Activated naive CD4-positive, alpha-beta T cell treated with anti-CD3 and anti-CD28 coated beads, Interleukin-2, amount 50 U/mL, for 72 hours (primary cell): Measurements from ENCODE around the gene RCCD1. TPM values are rescaled to one million over a fixed set of nuclear protein-coding genes. Genes with fewer than 3 reads are reported as not detected.
"Not testable (repeated sequence)": the region's sequence is repeated elsewhere in the genome, so short reads cannot be mapped to it uniquely, and the experiment has no call there.

Experiments
- ATAC-seq, 2 donors: fragments of 150-1000 bp; cut with Tn5 transposase; 2 replicates each; pipeline ENCODE4 v1.10.0; 2021; ENCODE audit warnings: mild to moderate bottlenecking in 2 of 2, moderate library complexity in 2 of 2
- DNase-seq, 2 donors: peaks; one replicate each; pipeline ENCODE4 v3.0.0; 2021 to 2022; ENCODE audit warnings: low spot score in 2 of 2
- H3K27ac Mint-ChIP-seq, 2 donors: one replicate each; pipeline ENCODE4 v1.8.0; 2022; ENCODE audit warnings: mild to moderate bottlenecking in 2 of 2, mixed read lengths in 2 of 2
- H3K36me3 Mint-ChIP-seq, 2 donors: one replicate each; pipeline ENCODE4 v1.8.0; 2022; ENCODE audit warnings: mixed read lengths in 2 of 2
- H3K9me3 Mint-ChIP-seq, 2 donors: one replicate each; pipeline ENCODE4 v1.8.0; 2022; ENCODE audit warnings: mixed read lengths in 2 of 2
- total RNA-seq, 2 donors: library from RNA; stranded (reverse); gene quantifications; one replicate each; pipeline ENCODE4 v1.2.3, GENCODE V29; 2022

The RCCD1 gene
- total RNA-seq = 10 to 100 TPM; 37.7 to 58.7 TPM

GRCh38 chr15:90954712-90955623, at the start of gene RCCD1:
Gene RCCD1 (plus strand): TSS chr15:90954884. CDS start chr15:90956735, 1,851 bp downstream.
- H3K36me3 Mint-ChIP-seq = peaks cover 16 to 21% of the 10 kb centered on the region in 2 donors
- DNase-seq = peak; percentile 89 to 95
- ATAC-seq = peak; percentile 92 to 96
- peak within 1 kb of the TSS; percentile 97 to 98 for H3K27ac Mint-ChIP-seq
- no peaks in the 10 kb centered on the region for H3K9me3 Mint-ChIP-seq

- DNase-seq (no peak), ATAC-seq (no peak)
- no peaks in the 10 kb centered on the region for H3K9me3 Mint-ChIP-seq
- peaks cover 16 to 38% of the 10 kb centered on the region in 2 donors for H3K36me3 Mint-ChIP-seq
- peak overlapping the region in 1 of 2 donors; percentile 87 for H3K27ac Mint-ChIP-seq
Observed at GRCh38 chr15:90905306-90906180, 49.1 kb upstream of the RCCD1 start.

- Mint-ChIP-seq H3K9me3 (no peaks in the 10 kb centered on the region), H3K36me3 (peaks cover 16 to 38% of the 10 kb centered on the region in 2 donors), H3K27ac (peak overlapping the region in 1 of 2 donors; percentile 16)
- DNase-seq = no peak
- ATAC-seq = no peak
Observed at GRCh38 chr15:90906181-90906849, 48.4 kb upstream of the RCCD1 start.

GRCh38 chr15:90907051-90907660, 47.5 kb upstream of the RCCD1 start:
- ATAC-seq (no peak), DNase-seq (no peak)
- H3K36me3 Mint-ChIP-seq = peaks cover 16 to 38% of the 10 kb centered on the region in 2 donors

GRCh38 chr15:90907838-90908507, 46.7 kb upstream of the RCCD1 start:
- Mint-ChIP-seq H3K9me3 (no peaks in the 10 kb centered on the region), H3K27ac (no peak overlapping the region), H3K36me3 (peaks cover 16 to 39% of the 10 kb centered on the region in 2 donors)
- DNase-seq (no peak), ATAC-seq (no peak)

More at GRCh38 chr15:90907051-90907660, 47.5 kb upstream of the RCCD1 start:
- Mint-ChIP-seq H3K9me3 (no peaks in the 10 kb centered on the region), H3K27ac (peak overlapping the region in 1 of 2 donors; percentile 55)

- H3K36me3 Mint-ChIP-seq = peaks cover 16 to 36% of the 10 kb centered on the region in 2 donors
- ATAC-seq, H3K27ac Mint-ChIP-seq, DNase-seq, H3K9me3 Mint-ChIP-seq: not testable (repeated sequence)
Observed at GRCh38 chr15:90909449-90909848, 45.2 kb upstream of the RCCD1 start.

- Mint-ChIP-seq H3K36me3 (peaks cover 16 to 34% of the 10 kb centered on the region in 2 donors), H3K9me3 (no peaks in the 10 kb centered on the region), H3K27ac (no peak overlapping the region)
- no peak for DNase-seq
- no peak for ATAC-seq
Observed at GRCh38 chr15:90909976-90910375, 44.7 kb upstream of the RCCD1 start.

- Mint-ChIP-seq H3K9me3 (no peaks in the 10 kb centered on the region), H3K27ac (no peak overlapping the region), H3K36me3 (peaks cover 10 to 27% of the 10 kb centered on the region in 2 donors)
- DNase-seq (no peak), ATAC-seq (no peak)
Observed at GRCh38 chr15:90910441-90911301, 44.0 kb upstream of the RCCD1 start.

- no peak for ATAC-seq
- no peak for DNase-seq
- H3K9me3 Mint-ChIP-seq = no peaks in the 10 kb centered on the region
- H3K36me3 Mint-ChIP-seq = peaks cover 6 to 21% of the 10 kb centered on the region in 2 donors
- H3K27ac Mint-ChIP-seq = no peak overlapping the region
Observed at GRCh38 chr15:90911302-90911623, 43.4 kb upstream of the RCCD1 start.

GRCh38 chr15:90911906-90912769, 42.5 kb upstream of the RCCD1 start:
- no peak for DNase-seq
- no peaks in the 10 kb centered on the region for H3K9me3 Mint-ChIP-seq
- ATAC-seq = no peak
- no peak overlapping the region for H3K27ac Mint-ChIP-seq
- peaks cover 8 to 19% of the 10 kb centered on the region in 2 donors for H3K36me3 Mint-ChIP-seq

GRCh38 chr15:90912770-90913075, 42.0 kb upstream of the RCCD1 start:
- ATAC-seq (no peak), DNase-seq (no peak)
- Mint-ChIP-seq H3K9me3 (no peaks in the 10 kb centered on the region), H3K36me3 (peaks cover 13 to 14% of the 10 kb centered on the region in 2 donors), H3K27ac (peak overlapping the region in 1 of 2 donors; percentile 48)

- DNase-seq = no peak
- H3K27ac Mint-ChIP-seq = peak overlapping the region in 1 of 2 donors; percentile 48
- no peak for ATAC-seq
- H3K36me3 Mint-ChIP-seq = peaks cover 12 to 18% of the 10 kb centered on the region in 2 donors
- H3K9me3 Mint-ChIP-seq = no peaks in the 10 kb centered on the region
Observed at GRCh38 chr15:90913398-90913944, 41.2 kb upstream of the RCCD1 start.

GRCh38 chr15:90914305-90915080, 40.2 kb upstream of the RCCD1 start:
- Mint-ChIP-seq H3K27ac (peak overlapping the region in 1 of 2 donors; percentile 65), H3K9me3 (no peaks in the 10 kb centered on the region), H3K36me3 (peaks cover 11 to 14% of the 10 kb centered on the region in 2 donors)
- no peak for ATAC-seq
- no peak for DNase-seq
